NCI-H82 (cell line): ENCODE results near the gene TCF3.
"Not testable (repeated sequence)": the region's sequence is repeated elsewhere in the genome, so short reads cannot be mapped to it uniquely, and the experiment has no call there.

Experiments used
- DNase-seq: peaks from one replicate; lab custom pipeline; 2025; lab: John Stamatoyannopoulos, UW

TCF3 gene

GRCh38 chr19:1652471-1653299 lies at the start of gene TCF3:
TSS of gene TCF3 (minus strand) at chr19:1652615. CDS start at chr19:1650248, 2,367 bp downstream.
- peak; percentile 98 for DNase-seq

GRCh38 chr19:1700733-1701663 lies 48.6 kb upstream of the TCF3 start:
- no peak for DNase-seq

- peak; percentile 20 for DNase-seq
Observed at GRCh38 chr19:1699998-1700732, 47.8 kb upstream of the TCF3 start.

- no peak for DNase-seq
Observed at GRCh38 chr19:1699386-1699785, 47.0 kb upstream of the TCF3 start.

GRCh38 chr19:1698636-1699035 lies 46.2 kb upstream of the TCF3 start:
- no peak for DNase-seq

- DNase-seq, result not testable (repeated sequence)
Observed at GRCh38 chr19:1695481-1695880, 43.1 kb upstream of the TCF3 start.

- no peak for DNase-seq
Observed at GRCh38 chr19:1691589-1692290, 39.3 kb upstream of the TCF3 start.

GRCh38 chr19:1690699-1691307 lies 38.4 kb upstream of the TCF3 start:
- peak; percentile 90 for DNase-seq

- DNase-seq, result not testable (repeated sequence)
Observed at GRCh38 chr19:1685785-1686184, 33.4 kb upstream of the TCF3 start.

- DNase-seq, result no peak
Observed at GRCh38 chr19:1685046-1685445, 32.6 kb upstream of the TCF3 start.

- DNase-seq, result no peak
Observed at GRCh38 chr19:1684573-1684912, 32.1 kb upstream of the TCF3 start.

GRCh38 chr19:1683869-1684572 lies 31.6 kb upstream of the TCF3 start:
- no peak for DNase-seq

GRCh38 chr19:1680976-1681375 lies 28.6 kb upstream of the TCF3 start:
- DNase-seq, result no peak

GRCh38 chr19:1678073-1678472 lies 25.7 kb upstream of the TCF3 start:
- no peak for DNase-seq

GRCh38 chr19:1676351-1677266 lies 24.2 kb upstream of the TCF3 start:
- DNase-seq, result no peak

GRCh38 chr19:1675633-1676350 lies 23.4 kb upstream of the TCF3 start:
- peak; percentile 71 for DNase-seq

GRCh38 chr19:1674293-1674679 lies 21.9 kb upstream of the TCF3 start:
- DNase-seq, result no peak

GRCh38 chr19:1673645-1674292 lies 21.4 kb upstream of the TCF3 start:
- no peak for DNase-seq
